ENCODE measurements around the gene KLF5.
A peak's percentile ranks its signal among the peaks of the same experiment; 100 is the strongest.
"Not testable (repeated sequence)": the region's sequence is repeated elsewhere in the genome, so short reads cannot be mapped to it uniquely, and the experiment has no call there.

The KLF5 gene

GRCh38 chr13:73090823-73091187 is 32.0 kb downstream of the KLF5 start:
- no peak for DNase-seq (ENCODE audit: low read depth in 2 of 2)
- no peak overlapping the region for H3K4me3 ChIP-seq (replicated peaks in 1 of 2; ENCODE audit: low read depth in 2 of 2, low read length in 2 of 2)
- TF ChIP-seq, protein P1, sequence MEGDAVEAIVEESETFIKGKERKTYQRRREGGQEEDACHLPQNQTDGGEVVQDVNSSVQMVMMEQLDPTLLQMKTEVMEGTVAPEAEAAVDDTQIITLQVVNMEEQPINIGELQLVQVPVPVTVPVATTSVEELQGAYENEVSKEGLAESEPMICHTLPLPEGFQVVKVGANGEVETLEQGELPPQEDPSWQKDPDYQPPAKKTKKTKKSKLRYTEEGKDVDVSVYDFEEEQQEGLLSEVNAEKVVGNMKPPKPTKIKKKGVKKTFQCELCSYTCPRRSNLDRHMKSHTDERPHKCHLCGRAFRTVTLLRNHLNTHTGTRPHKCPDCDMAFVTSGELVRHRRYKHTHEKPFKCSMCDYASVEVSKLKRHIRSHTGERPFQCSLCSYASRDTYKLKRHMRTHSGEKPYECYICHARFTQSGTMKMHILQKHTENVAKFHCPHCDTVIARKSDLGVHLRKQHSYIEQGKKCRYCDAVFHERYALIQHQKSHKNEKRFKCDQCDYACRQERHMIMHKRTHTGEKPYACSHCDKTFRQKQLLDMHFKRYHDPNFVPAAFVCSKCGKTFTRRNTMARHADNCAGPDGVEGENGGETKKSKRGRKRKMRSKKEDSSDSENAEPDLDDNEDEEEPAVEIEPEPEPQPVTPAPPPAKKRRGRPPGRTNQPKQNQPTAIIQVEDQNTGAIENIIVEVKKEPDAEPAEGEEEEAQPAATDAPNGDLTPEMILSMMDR (IDR thresholded peaks at IDR 0.05; ENCODE audit: low read depth, low read length) = no peak

- no peak for DNase-seq (ENCODE audit: low read depth in 2 of 2)
- no peak overlapping the region for H3K4me3 ChIP-seq (replicated peaks in 1 of 2; ENCODE audit: low read depth in 2 of 2, low read length in 2 of 2)
- TF ChIP-seq, protein P1 (IDR thresholded peaks at IDR 0.05; ENCODE audit: low read depth, low read length) = no peak
These were observed 34.0 kb downstream of the KLF5 start for GRCh38 chr13:73092829-73093228.

GRCh38 chr13:73096173-73096572 is 37.4 kb downstream of the KLF5 start:
- TF ChIP-seq, protein P1 (IDR thresholded peaks at IDR 0.05; ENCODE audit: low read depth, low read length) = no peak
- H3K4me3 ChIP-seq (replicated peaks in 1 of 2; ENCODE audit: low read depth in 2 of 2, low read length in 2 of 2) = no peak overlapping the region
- DNase-seq (ENCODE audit: low read depth in 2 of 2) = peak in 1 of 2 donors; percentile 50

DNA sequence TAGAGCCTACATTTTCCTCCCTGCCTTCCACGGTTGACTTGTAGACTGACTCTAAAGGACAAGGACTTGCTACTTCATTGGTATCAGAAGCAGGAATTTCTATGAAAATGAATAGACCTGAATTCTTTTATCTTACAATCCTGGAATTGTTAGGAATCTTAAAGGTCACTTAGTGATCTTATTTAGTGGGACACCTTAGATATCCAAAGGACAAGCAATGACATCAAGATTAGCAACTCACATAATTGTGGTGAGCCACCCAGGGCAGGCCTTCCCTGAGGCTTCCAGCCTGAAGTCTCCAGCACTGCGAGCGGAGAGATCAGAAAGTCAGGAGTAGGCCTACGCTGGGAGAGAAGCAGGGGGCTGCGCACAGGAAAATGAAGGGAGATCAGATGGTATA is 37.8 kb downstream of the KLF5 start:
- TF ChIP-seq, protein P1 (IDR thresholded peaks at IDR 0.05; ENCODE audit: low read depth, low read length) = no peak
- DNase-seq (ENCODE audit: low read depth in 2 of 2) = no peak
- no peak overlapping the region for H3K4me3 ChIP-seq (replicated peaks in 1 of 2; ENCODE audit: low read depth in 2 of 2, low read length in 2 of 2)

DNA sequence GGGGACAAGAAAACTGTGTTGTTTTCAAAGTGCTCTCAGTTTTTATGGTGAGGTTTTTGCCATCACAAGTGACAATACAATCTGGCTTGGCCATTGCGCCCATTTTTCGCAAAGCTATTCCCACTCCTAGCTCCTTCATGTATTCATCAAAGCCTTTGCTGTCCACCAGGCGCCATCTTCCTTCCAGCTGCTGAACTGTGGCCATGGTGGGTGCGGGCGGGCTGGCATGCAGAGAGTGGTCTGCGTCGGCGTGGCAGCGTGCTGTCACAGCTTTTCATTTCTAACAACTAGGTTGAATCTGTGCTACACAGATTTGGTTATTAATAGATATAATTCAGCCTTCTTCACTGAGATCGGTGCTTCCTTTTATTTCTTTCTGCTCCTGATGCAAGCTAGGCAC is 42.0 kb downstream of the KLF5 start:
- not testable (repeated sequence) for H3K4me3 ChIP-seq (replicated peaks in 1 of 2; ENCODE audit: low read depth in 2 of 2, low read length in 2 of 2); DNase-seq (ENCODE audit: low read depth in 2 of 2)

- TF ChIP-seq, protein P1 (IDR thresholded peaks at IDR 0.05; ENCODE audit: low read depth, low read length) = no peak
- DNase-seq (ENCODE audit: low read depth in 2 of 2) = no peak
These were observed 42.7 kb downstream of the KLF5 start for GRCh38 chr13:73101351-73102007.

DNA sequence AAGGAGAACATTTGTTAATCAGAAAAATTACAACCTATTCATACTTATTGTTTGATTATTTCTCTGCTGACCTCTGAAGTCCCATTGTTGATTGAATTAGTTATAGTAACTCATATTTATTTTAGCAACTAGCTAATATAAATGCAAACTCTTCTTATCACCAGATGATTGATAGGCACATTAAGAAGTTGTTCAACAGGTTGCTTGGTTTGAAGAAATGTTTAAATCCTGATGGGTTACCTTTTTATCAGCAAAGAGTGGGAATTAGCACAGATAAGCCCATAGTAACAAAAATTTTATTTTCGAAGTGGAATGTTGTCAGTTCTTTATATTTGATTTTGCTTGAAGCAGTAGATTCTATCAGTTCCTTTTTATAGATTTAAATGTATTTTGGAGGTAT is 44.4 kb downstream of the KLF5 start:
- no peak for DNase-seq (ENCODE audit: low read depth in 2 of 2)
- TF ChIP-seq, protein P1 (IDR thresholded peaks at IDR 0.05; ENCODE audit: low read depth, low read length) = no peak
- H3K4me3 ChIP-seq (replicated peaks in 1 of 2; ENCODE audit: low read depth in 2 of 2, low read length in 2 of 2) = no peak overlapping the region

More at GRCh38 chr13:73101351-73102007, 42.7 kb downstream of the KLF5 start:
- H3K4me3 ChIP-seq (replicated peaks in 1 of 2; ENCODE audit: low read depth in 2 of 2, low read length in 2 of 2) = no peak overlapping the region

Data from cardiac fibroblast (primary cell).